HEK293 (cell line): ENCODE results near the gene ADPRHL1.

Experiments
- PRDM4 ChIP-seq: fragments of 450-650 bp; formaldehyde crosslinking; IDR thresholded peaks from 2 replicates; pipeline ENCODE4 v1.5.1; 2017; ENCODE audit warnings: missing biosample characterization, missing genetic modification characterization
- ZEB2 ChIP-seq: fragments of 450-650 bp; formaldehyde crosslinking; IDR thresholded peaks from 2 replicates; pipeline ENCODE4 v1.5.1; 2016; ENCODE audit warnings: missing biosample characterization, missing genetic modification characterization
- ZNF184 ChIP-seq: fragments of 450-650 bp; IDR thresholded peaks from 2 replicates; pipeline ENCODE4 v1.5.1; 2018; ENCODE audit warnings: missing biosample characterization, mild to moderate bottlenecking, missing genetic modification characterization
- ZNF274 ChIP-seq, 2 experiments: fragments of 200-500 bp in 1 of 2; fragments of 450-650 bp in 1 of 2; sonication (Bioruptor generic) in 1 of 2; formaldehyde crosslinking in 1 of 2; IDR thresholded peaks; 2 replicates each; pipeline versions ENCODE4 v1.5.1 to v1.6.1; 2014 to 2016; ENCODE audit warnings: borderline replicate concordance in 1 of 2, inconsistent platforms in 1 of 2, low read length in 1 of 2, missing biosample characterization in 1 of 2, missing genetic modification characterization in 1 of 2
- ZNF660 ChIP-seq: fragments of 450-650 bp; IDR thresholded peaks from 2 replicates; pipeline ENCODE4 v1.5.1; 2018; ENCODE audit warnings: missing biosample characterization, mild to moderate bottlenecking, missing genetic modification characterization
- ZNF670 ChIP-seq: fragments of 450-650 bp; formaldehyde crosslinking; IDR thresholded peaks from 2 replicates; pipeline ENCODE4 v1.5.1; 2016; ENCODE audit warnings: missing biosample characterization, missing genetic modification characterization, low read depth
- TF ChIP-seq, protein P1 (sequence below): fragments of 450-650 bp; formaldehyde crosslinking; IDR thresholded peaks from 2 replicates; pipeline ENCODE4 v1.5.1; 2016; ENCODE audit warnings: missing biosample characterization, missing genetic modification characterization
- TF ChIP-seq, protein P2 (sequence below): fragments of 450-650 bp; formaldehyde crosslinking; IDR thresholded peaks from 2 replicates; pipeline ENCODE4 v1.5.1; 2016; ENCODE audit warnings: missing biosample characterization, missing genetic modification characterization
- TF ChIP-seq, protein P3 (sequence below): fragments of 450-650 bp; formaldehyde crosslinking; IDR thresholded peaks from 2 replicates; pipeline ENCODE4 v1.5.0; 2017; ENCODE audit warnings: missing biosample characterization, missing genetic modification characterization, borderline replicate concordance

- TF ChIP-seq, protein P1, sequence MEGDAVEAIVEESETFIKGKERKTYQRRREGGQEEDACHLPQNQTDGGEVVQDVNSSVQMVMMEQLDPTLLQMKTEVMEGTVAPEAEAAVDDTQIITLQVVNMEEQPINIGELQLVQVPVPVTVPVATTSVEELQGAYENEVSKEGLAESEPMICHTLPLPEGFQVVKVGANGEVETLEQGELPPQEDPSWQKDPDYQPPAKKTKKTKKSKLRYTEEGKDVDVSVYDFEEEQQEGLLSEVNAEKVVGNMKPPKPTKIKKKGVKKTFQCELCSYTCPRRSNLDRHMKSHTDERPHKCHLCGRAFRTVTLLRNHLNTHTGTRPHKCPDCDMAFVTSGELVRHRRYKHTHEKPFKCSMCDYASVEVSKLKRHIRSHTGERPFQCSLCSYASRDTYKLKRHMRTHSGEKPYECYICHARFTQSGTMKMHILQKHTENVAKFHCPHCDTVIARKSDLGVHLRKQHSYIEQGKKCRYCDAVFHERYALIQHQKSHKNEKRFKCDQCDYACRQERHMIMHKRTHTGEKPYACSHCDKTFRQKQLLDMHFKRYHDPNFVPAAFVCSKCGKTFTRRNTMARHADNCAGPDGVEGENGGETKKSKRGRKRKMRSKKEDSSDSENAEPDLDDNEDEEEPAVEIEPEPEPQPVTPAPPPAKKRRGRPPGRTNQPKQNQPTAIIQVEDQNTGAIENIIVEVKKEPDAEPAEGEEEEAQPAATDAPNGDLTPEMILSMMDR (tag by site-specific recombination) = no peak
- no peak for TF ChIP-seq ZEB2
- TF ChIP-seq, protein P2, sequence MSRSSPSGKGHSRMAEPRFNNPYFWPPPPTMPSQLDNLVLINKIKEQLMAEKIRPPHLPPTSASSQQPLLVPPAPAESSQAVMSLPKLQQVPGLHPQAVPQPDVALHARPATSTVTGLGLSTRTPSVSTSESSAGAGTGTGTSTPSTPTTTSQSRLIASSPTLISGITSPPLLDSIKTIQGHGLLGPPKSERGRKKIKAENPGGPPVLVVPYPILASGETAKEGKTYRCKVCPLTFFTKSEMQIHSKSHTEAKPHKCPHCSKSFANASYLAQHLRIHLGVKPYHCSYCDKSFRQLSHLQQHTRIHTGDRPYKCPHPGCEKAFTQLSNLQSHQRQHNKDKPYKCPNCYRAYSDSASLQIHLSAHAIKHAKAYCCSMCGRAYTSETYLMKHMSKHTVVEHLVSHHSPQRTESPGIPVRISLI = no peak
- TF ChIP-seq ZNF184 (tag by site-specific recombination) = no peak
- TF ChIP-seq, protein P3, sequence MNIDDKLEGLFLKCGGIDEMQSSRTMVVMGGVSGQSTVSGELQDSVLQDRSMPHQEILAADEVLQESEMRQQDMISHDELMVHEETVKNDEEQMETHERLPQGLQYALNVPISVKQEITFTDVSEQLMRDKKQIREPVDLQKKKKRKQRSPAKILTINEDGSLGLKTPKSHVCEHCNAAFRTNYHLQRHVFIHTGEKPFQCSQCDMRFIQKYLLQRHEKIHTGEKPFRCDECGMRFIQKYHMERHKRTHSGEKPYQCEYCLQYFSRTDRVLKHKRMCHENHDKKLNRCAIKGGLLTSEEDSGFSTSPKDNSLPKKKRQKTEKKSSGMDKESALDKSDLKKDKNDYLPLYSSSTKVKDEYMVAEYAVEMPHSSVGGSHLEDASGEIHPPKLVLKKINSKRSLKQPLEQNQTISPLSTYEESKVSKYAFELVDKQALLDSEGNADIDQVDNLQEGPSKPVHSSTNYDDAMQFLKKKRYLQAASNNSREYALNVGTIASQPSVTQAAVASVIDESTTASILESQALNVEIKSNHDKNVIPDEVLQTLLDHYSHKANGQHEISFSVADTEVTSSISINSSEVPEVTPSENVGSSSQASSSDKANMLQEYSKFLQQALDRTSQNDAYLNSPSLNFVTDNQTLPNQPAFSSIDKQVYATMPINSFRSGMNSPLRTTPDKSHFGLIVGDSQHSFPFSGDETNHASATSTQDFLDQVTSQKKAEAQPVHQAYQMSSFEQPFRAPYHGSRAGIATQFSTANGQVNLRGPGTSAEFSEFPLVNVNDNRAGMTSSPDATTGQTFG (tag by site-specific recombination) = no peak
- TF ChIP-seq PRDM4 = no peak
- TF ChIP-seq ZNF670 (tag by site-specific recombination) = no peak
- no peak for TF ChIP-seq ZNF274 (IDR thresholded peaks at IDR 0.05; ENCODE audit: low read length)
- no peak for TF ChIP-seq ZNF274 (tag by site-specific recombination; IDR thresholded peaks at IDR 0.05; ENCODE audit: borderline replicate concordance)
- TF ChIP-seq ZNF660 (tag by site-specific recombination) = no peak
Measured at GRCh38 chr13:113477724-113478123, 24.4 kb upstream of the ADPRHL1 start.
